CD4-positive, alpha-beta T cell treated with Interleukin-17A for 4 hours (primary cell): ENCODE results near the gene LGI4.
"Not testable (repeated sequence)": the region's sequence is repeated elsewhere in the genome, so short reads cannot be mapped to it uniquely, and the experiment has no call there.

Experiments used
- DNase-seq: peaks from one replicate; pipeline ENCODE4 v3.0.0-alpha.2; 2020; ENCODE audit warnings: mixed read lengths

LGI4 gene

GRCh38 chr19:35141837-35142605, 7.2 kb upstream of the LGI4 start:
- DNase-seq, result peak; percentile 23

GRCh38 chr19:35140962-35141836, 6.3 kb upstream of the LGI4 start:
- DNase-seq, result peak; percentile 99

DNA sequence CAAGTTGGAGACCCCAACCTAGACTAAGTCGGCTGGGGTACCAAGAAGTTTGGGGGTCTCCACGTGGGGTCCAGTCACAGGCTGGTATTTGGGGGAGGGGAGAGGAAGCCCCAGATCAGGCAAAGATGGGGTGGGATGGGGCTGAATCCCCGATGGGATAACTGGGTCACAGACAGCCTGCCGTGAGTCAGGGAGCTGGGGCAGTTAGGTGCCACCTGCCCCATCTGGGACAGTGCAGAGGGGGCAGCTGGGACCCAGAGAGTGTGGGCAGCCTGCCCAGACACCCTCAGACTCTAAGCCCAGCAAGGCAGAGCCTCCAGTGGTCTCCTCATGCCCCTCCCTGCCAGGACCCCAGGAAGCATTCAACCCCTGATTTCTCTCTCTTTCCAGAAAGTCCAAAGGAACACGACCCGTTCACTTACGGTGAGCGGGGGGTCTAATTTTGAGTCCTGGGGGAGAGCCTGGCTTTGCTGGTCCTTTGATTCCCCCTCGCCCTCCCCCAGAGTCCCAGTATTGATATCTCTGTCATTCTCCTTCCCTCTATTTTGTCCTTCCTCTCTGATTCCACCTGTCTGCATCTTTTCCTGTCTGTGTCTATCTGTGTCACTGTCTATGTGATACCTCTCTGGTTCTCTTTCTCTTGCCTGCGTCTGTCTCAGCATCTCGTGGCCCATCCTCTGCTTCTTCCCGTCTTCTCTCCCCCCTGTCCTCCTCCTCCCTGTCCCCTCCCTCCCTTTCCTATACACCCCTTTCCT, 5.5 kb upstream of the LGI4 start:
- DNase-seq, result no peak

DNA sequence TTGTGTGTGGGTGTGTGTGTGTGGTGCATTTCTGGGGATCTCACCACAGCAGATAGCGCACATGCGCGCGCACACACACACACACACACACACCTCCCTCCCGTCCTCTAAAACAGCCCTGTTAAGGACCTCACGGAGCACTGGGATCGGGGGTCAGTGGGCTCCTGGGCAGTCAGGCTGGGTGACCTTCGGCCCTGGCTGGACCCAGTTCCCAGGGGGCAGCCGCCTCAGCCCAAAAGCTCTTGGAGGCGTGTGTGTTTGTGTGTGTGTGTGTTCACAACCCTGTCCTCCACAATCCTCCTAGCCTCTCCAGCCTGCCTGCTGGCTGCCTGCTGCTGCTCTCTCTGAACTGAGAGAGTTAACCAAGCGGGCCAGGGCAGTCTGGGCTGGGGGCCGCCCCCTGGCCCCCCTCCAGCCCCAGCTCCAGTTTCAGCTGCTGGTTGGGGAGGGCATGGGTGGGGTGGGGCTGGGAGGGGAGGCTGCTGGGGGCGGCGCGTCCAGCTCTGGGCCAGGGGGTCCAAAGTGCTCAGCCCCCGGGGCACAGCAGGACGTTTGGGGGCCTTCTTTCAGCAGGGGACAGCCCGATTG, 3.5 kb upstream of the LGI4 start, which contains the start of gene FXYD1:
Gene FXYD1 (plus strand): TSS at position 520 of the 588 bp plus-strand sequence. CDS start 1,256 bp downstream, outside the sequence.
- DNase-seq, result no peak

GRCh38 chr19:35136977-35137702, 2.3 kb upstream of the LGI4 start:
- no peak for DNase-seq

DNA sequence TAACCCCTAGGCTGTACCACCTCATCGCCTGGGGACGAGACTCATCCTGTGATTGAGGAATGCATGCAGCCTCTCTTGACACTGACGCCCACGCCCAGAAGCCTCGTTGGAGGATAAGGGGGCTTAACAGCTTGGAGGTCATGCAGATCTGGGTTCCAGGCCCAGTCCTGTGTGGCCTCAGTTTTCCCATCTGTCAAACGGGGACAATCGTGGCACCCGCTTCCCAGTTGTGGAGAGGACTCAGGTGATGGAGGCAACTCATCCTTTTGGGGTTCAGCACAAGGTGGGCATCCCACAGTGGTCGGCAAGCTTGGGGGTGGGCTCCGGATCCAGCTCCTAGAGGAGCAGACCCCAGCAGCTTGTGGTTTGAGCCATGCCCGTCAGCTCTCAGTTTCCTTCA, 1.4 kb upstream of the LGI4 start:
- no peak for DNase-seq

DNA sequence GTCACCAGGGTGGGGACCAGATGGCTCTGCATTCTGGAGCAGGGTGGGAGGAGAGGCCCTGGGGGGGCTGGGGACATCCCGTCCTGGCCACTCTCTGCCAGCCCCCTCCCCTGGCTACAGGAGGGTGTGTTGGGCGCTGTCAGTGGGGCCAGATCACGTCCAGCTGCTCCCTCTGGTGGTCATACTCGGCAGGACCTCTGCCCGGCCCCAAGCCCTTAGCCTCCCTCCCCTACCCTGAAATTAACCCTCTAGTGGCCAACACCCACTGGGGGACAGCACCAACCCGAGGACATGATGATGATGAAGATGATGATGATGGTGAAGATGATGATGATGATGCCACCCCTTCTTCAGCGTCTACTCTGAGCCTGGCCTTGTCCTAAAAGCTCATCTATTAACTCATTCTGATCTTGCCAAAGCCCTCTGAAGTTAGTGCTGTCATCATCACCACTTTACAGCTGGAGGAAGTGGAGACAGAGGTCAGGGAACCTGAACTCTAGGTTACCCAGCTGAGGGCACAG, 590 bp upstream of the LGI4 start:
- DNase-seq, result peak; percentile 71

DNA sequence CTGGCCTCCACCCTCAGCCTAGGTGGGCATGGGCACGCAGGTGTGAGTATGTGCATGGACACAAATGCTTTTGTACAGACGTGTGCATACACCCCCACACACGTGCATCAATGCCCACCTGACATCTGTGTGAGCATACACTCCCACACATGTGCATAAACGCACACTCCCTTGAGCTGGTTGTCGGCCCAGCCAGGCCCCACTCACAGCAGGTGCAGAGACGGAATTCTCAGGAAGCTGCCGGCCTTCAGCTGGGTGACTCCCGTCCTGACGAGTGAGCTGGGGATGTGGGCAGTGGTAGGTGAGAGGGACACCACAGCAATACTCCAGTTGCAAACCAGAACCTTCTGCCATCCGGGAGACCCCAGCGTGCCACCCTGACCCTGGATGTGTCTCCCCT, 1.0 kb downstream of the LGI4 start:
- no peak for DNase-seq

GRCh38 chr19:35132254-35132653, 2.6 kb downstream of the LGI4 start:
- DNase-seq, result no peak

- DNase-seq, result no peak
Observed at GRCh38 chr19:35130761-35131720, 3.8 kb downstream of the LGI4 start.

- not testable (repeated sequence) for DNase-seq
Observed at GRCh38 chr19:35129724-35130274, 5.1 kb downstream of the LGI4 start.

GRCh38 chr19:35128398-35129057, 6.3 kb downstream of the LGI4 start:
- no peak for DNase-seq

DNA sequence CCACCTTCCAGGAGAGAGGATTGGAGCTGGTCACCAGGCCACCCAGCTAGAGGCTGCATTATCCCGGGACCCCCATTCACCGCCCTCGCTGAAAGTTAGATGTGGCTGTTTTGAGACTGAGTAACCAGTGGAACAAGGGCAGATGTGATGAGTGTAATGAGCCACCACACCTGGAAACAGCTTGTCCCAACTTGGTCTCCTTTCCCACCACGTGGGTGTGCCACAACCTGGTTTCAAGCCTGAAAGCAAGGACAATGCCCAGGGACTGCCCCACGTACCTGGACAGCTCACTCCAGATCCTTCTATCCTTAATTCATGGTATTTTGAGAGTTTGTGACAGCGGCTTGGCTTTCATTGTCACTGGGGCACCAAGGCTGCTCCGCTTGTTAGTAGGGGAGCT, 7.0 kb downstream of the LGI4 start:
- DNase-seq, result no peak

- DNase-seq, result no peak
Observed at GRCh38 chr19:35126624-35126959, 8.3 kb downstream of the LGI4 start.

DNA sequence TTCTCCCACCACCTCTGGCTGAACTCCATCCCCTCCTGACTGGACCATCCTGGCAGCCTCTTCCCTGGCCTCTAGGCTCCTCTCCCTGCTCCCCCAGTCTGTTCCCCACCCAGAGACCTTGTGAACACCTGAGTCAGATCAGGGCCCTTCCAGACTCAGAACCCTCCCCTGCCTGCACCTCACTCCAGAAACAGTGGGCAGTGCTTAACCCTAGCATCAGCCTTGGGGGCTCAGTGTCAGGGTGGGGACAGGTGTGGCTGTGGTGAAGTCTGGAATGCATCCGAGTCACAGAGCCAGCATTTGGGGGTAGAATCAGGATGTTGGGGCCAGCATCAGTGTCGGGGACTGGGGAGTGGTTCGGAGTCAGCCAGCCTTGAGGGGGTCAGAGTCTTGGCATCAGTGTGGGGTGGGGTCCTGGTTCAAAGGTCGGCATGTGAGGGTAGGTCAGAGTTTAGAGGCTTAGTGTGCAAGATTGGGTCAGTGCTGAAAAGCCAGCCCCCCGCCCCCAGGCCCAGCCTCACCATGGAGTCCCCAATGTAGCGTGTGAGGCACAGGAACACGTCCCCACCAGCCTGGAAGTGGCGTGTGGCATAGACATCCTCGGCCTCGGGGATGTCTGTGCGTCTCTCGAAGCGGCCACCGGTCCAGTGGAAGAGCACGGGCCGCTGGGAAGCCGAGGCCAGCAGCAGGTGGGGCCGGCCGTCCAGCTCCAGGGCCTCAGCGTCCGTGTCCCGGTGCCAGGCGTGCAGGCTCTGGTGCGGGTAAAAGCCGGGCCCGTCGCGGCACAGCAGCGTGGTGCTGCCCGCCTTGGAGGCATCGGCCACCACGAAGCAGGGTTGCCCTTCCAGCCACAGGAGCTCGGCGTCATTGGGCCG, 8.9 kb downstream of the LGI4 start:
- no peak for DNase-seq

- DNase-seq, result no peak
Observed at GRCh38 chr19:35125270-35125717, 9.6 kb downstream of the LGI4 start.

DNA sequence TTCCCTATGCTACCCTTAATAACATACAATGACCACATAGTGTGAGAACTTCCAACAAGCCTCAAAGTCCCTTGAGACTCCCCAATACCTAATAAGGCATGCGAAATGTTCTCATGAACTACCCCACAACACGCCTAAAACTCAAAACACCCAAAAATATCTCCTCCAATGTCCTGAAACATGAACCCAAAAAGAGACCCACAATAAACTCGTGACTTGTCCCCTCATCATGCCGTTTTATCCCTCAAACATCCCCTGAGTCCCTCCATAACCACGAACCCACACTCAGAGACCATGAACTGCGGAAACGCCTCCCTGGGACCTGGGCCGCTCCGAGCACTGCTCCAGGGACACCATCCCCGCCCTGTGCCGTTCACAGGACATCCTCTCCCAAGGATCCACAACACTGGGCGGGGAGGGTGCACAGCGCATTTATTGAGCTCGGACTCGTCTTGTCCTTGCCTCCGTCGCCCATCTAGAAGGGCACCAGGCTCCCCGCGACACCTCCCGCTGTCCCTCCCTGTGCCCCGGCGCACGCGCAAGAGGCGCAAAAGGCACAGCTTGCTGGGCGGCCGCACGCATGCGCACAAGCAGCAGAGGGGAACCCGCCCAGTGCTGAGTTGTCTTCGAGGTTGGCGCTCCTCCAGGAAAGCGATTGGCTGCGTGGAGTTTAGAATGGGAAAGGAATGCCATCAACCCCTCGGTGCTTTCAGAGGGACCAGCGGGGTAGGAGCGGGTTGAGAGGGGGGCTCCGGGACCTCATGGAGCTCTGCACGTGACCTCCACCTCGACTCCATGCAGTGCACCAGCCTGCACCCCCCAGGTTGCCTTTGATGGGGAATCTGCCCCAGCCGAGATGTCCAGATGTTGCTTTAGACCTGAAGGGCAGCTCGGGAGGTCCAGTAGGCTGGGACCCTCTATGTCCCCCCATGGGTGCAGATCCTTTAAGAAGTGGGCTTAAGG, 10.5 kb downstream of the LGI4 start:
- DNase-seq, result peak; percentile 90
